A549 (cell line): ENCODE results near the gene AKAP10.

ENCODE experiments used
- NFE2L2 ChIP-seq: fragments of 150-350 bp; conservative IDR thresholded peaks from 2 replicates; pipeline ENCODE4 v1.6.1; 2014; ENCODE audit warnings: low read length
- POLR2A ChIP-seq: IDR thresholded peaks from 2 replicates; pipeline ENCODE4 v1.6.1; 2012; ENCODE audit warnings: mild to moderate bottlenecking, low read length
- RAD21 ChIP-seq, 2 experiments: fragments of >200 bp in 1 of 2; sonication (Bioruptor Twin) in 1 of 2; formaldehyde crosslinking in 1 of 2; IDR thresholded peaks in 1 of 2; conservative IDR thresholded peaks in 1 of 2; 2 replicates in 1 of 2; 3 replicates in 1 of 2; pipeline ENCODE4 v1.6.1; 2012 to 2018; ENCODE audit warnings: inconsistent platforms in 1 of 2
- TF ChIP-seq, protein P1 (sequence below): fragments of >200 bp; sonication (Bioruptor Twin); formaldehyde crosslinking; IDR thresholded peaks from 3 replicates; pipeline ENCODE4 v1.5.1; 2016
- TF ChIP-seq, protein P2 (sequence below): fragments of 200-600 bp; sonication (generic); IDR thresholded peaks from 2 replicates; pipeline ENCODE4 v1.6.1; 2016; ENCODE audit warnings: antibody characterized with exemption, mild to moderate bottlenecking, moderate library complexity
- TF ChIP-seq, protein P3 (sequence below): fragments of 450-650 bp; IDR thresholded peaks from 2 replicates; pipeline ENCODE4 v1.6.1; 2014; ENCODE audit warnings: antibody characterized with exemption

DNA sequence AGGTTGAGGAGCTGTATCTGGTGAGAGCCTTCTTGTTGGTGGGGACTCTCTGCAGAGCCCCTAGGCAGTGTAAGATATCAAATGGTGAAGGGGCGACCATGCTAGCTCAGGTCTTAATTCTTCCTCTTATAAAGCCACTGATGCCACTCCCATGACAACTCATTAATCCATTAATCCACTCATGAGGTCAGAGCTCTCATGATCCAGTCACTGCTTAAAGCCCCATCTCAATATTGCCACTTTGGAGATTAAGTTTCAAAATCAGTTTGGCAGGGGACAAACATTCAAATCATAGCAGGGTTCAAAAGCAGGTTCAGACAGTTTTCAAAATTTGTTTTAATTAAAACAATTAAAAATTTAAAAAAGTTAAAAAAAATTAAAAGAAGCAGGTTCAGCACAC lies 18.5 kb upstream of the AKAP10 start:
- TF ChIP-seq, protein P1, sequence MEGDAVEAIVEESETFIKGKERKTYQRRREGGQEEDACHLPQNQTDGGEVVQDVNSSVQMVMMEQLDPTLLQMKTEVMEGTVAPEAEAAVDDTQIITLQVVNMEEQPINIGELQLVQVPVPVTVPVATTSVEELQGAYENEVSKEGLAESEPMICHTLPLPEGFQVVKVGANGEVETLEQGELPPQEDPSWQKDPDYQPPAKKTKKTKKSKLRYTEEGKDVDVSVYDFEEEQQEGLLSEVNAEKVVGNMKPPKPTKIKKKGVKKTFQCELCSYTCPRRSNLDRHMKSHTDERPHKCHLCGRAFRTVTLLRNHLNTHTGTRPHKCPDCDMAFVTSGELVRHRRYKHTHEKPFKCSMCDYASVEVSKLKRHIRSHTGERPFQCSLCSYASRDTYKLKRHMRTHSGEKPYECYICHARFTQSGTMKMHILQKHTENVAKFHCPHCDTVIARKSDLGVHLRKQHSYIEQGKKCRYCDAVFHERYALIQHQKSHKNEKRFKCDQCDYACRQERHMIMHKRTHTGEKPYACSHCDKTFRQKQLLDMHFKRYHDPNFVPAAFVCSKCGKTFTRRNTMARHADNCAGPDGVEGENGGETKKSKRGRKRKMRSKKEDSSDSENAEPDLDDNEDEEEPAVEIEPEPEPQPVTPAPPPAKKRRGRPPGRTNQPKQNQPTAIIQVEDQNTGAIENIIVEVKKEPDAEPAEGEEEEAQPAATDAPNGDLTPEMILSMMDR = no peak
- no peak for TF ChIP-seq POLR2A
- TF ChIP-seq NFE2L2 = no peak
- TF ChIP-seq, protein P2, sequence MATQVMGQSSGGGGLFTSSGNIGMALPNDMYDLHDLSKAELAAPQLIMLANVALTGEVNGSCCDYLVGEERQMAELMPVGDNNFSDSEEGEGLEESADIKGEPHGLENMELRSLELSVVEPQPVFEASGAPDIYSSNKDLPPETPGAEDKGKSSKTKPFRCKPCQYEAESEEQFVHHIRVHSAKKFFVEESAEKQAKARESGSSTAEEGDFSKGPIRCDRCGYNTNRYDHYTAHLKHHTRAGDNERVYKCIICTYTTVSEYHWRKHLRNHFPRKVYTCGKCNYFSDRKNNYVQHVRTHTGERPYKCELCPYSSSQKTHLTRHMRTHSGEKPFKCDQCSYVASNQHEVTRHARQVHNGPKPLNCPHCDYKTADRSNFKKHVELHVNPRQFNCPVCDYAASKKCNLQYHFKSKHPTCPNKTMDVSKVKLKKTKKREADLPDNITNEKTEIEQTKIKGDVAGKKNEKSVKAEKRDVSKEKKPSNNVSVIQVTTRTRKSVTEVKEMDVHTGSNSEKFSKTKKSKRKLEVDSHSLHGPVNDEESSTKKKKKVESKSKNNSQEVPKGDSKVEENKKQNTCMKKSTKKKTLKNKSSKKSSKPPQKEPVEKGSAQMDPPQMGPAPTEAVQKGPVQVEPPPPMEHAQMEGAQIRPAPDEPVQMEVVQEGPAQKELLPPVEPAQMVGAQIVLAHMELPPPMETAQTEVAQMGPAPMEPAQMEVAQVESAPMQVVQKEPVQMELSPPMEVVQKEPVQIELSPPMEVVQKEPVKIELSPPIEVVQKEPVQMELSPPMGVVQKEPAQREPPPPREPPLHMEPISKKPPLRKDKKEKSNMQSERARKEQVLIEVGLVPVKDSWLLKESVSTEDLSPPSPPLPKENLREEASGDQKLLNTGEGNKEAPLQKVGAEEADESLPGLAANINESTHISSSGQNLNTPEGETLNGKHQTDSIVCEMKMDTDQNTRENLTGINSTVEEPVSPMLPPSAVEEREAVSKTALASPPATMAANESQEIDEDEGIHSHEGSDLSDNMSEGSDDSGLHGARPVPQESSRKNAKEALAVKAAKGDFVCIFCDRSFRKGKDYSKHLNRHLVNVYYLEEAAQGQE = no peak
- TF ChIP-seq, protein P3, sequence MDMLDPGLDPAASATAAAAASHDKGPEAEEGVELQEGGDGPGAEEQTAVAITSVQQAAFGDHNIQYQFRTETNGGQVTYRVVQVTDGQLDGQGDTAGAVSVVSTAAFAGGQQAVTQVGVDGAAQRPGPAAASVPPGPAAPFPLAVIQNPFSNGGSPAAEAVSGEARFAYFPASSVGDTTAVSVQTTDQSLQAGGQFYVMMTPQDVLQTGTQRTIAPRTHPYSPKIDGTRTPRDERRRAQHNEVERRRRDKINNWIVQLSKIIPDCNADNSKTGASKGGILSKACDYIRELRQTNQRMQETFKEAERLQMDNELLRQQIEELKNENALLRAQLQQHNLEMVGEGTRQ = no peak
- no peak for TF ChIP-seq RAD21 (conservative IDR thresholded peaks at IDR 0.05 in 1 of 2, IDR thresholded peaks at IDR 0.05 in 1 of 2)
